Measurements from ENCODE around the gene TULP4.
"Not testable (repeated sequence)": the region's sequence is repeated elsewhere in the genome, so short reads cannot be mapped to it uniquely, and the experiment has no call there.

Gene TULP4

GRCh38 chr6:158295976-158296853, 16.1 kb upstream of the TULP4 start:
- not testable (repeated sequence) for DNase-seq

DNA sequence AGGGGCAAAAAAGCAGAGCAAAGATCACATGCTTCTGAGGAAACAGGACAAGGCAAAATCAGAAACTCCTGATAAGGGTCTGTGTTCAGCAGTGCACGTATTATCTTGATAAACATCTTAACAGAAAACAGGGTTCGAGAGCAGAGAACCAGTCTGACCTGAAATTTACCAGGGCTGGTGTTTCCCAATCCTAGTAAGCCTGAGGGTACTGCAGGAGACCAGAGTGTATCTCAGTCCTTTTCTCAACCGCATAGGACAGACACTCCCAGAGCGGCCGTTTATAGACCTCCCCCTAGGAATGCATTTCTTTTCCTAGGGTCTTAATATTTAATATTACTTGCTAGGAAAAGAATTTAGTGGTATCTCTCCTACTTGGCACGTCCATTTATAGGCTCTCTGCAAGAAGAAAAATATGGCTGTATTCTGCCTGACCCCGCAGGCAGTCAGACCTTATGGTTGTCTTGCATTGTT, 15.4 kb upstream of the TULP4 start:
- DNase-seq: not testable (repeated sequence)

- DNase-seq: not testable (repeated sequence)
These were observed 14.6 kb upstream of the TULP4 start for GRCh38 chr6:158297657-158298056.

- peak; percentile 94 for DNase-seq
These were observed 11.7 kb upstream of the TULP4 start for GRCh38 chr6:158300306-158301143.

- DNase-seq: not testable (repeated sequence)
These were observed 10.7 kb upstream of the TULP4 start for GRCh38 chr6:158301561-158301960.

GRCh38 chr6:158302195-158302796, 10.0 kb upstream of the TULP4 start:
- DNase-seq: not testable (repeated sequence)

GRCh38 chr6:158303210-158303731, 9.0 kb upstream of the TULP4 start:
- no peak for DNase-seq

DNA sequence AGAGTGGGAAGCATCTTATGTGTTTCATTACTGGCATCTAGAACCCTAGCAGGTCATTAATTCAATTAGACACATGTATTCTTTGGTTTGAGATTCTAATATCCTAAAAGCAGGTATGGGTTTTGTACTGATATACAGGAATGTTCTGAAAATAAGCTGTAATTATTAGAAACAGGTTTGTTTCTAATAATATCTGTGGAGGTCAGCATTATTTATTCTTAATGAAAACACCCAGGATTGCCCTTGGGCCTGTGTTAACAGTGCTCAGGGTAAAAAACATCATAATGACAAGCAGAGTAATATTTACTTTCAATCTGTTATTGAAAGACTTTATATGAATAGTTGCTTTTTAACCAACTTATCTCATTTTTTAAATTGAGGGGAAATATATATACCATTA, 8.0 kb upstream of the TULP4 start:
- no peak for DNase-seq

GRCh38 chr6:158309814-158310213, 2.5 kb upstream of the TULP4 start:
- DNase-seq: no peak

DNA sequence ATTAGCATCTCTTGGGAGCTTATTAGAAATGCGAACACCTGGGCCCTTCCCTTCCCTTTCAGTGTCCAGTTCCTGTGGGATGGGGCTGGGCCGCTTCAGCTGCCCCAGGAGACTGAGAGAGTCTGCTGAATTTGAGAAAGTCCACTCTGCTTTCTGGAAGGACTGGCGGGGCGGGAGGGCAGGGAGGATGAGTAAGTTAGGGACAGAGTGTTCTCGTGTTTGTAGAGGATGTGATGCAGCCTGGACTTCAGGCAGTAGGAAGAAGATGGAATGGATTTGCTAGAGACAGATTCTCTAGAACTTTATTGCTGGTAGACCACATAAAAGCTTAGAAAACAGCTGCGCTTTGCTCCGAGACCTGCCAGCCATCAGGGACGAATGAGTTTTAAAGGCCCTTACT, 1.1 kb upstream of the TULP4 start:
- DNase-seq: no peak

DNA sequence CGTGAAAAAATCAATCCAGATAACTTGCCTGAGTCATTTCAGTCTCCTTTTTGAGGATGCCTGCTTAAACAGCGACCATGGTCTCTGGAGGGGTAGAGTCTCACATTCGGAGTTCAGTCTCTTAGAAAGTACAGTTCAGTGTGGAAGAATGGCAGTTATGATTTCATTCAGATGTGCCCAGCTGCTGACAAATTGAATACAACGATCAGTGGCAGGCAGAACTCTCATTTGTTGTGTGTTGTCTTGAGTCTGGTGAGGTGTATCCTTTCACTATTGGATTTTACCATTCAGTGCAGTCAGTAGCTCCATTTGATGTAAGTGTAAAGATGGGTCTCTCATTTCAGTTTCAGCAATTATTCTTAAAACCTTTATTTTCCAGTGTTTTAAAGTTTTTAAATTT, 639 bp upstream of the TULP4 start:
- no peak for DNase-seq

- no peak for DNase-seq
These were observed 570 bp downstream of the TULP4 start for GRCh38 chr6:158312672-158313397.

DNA sequence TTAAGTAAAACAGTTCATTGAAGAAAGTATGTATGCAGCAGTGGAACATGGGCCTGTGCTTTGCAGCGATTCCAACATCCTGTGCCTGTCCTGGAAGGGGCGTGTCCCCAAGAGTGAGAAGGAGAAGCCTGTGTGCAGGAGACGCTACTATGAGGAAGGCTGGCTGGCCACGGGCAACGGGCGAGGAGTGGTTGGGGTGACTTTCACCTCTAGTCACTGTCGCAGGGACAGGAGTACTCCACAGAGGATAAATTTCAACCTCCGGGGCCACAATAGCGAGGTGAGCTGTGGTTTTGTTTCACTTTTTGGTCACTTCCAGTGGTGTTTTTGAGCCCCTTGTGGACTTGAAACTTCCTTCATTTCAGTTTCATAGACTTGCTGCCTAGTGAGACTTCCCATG, 1.7 kb downstream of the TULP4 start:
- no peak for DNase-seq

GRCh38 chr6:158314737-158315136, 2.5 kb downstream of the TULP4 start:
- DNase-seq: no peak

GRCh38 chr6:158316022-158316421, 3.8 kb downstream of the TULP4 start:
- no peak for DNase-seq

DNA sequence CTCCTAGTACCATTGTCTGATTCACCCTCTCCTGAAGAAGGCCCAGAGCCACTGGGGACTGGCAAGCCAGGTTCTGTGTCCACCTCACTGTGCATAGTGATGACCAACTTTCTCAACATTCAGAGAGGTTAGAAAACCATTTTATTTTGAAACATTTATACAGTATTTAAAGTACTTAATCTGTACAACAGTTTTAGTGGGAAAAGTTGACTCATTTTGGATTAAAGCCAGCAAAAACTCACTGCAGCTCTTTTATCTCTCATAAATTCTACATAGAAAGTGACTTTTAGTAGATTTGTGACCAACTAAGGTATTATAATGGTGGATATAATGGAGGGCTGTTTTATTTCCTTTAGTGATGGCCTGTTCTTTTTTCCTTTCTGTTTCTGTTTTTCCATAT, 9.7 kb downstream of the TULP4 start:
- no peak for DNase-seq

- no peak for DNase-seq
These were observed 10.1 kb downstream of the TULP4 start for GRCh38 chr6:158322400-158322723.

- peak; percentile 10 for DNase-seq
These were observed 10.7 kb downstream of the TULP4 start for GRCh38 chr6:158322724-158323560.

GRCh38 chr6:158323561-158323958, 11.3 kb downstream of the TULP4 start:
- DNase-seq: no peak

- DNase-seq: no peak
These were observed 11.9 kb downstream of the TULP4 start for GRCh38 chr6:158324136-158324535.

DNA sequence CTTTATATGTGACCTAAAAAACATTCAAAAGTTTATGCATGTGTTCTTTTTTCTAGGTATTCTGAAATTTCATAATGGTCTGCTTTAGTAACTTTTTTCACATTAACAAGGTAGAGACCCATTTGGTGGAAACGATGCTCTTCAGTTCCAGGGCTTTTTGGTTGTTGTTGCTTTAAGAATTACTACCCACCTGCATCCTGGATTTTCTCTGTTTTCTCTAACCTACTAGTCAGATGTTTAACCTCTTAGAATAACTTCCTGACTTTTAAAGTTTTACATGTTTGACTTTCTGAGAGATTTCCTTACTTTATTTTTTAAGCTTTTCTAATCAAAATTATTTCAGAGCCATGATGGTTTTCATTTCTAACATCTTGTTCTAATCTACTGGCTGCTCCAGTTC, 14.9 kb downstream of the TULP4 start:
- DNase-seq: no peak

DNA sequence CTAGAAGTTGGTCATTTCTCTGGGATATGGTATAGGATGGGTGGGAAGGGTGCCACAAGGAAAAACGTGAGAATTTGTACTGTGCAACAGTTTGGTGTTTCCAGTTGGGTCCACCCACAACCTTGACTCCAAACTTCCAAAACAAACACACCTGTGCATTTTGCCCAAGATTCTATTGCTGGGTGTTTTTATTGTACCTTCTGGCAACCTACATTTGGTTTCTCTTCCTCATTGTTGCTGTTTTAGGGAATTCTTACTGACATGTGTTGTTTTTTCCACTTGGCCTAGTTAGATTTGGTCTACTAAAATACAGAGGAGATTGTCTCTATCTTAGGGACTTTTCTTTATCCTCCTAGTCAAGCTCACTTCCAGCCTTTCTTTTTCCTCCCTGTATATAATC, 16.7 kb downstream of the TULP4 start:
- no peak for DNase-seq
